NCI-H1436 treated with DMSO at 0.1 percent for 48 hours (cell line): ENCODE measurements around the gene FBXO34.

Source experiments
- DNase-seq: peaks from one replicate; lab custom pipeline; 2025; lab: John Stamatoyannopoulos, UW

Gene FBXO34

DNA sequence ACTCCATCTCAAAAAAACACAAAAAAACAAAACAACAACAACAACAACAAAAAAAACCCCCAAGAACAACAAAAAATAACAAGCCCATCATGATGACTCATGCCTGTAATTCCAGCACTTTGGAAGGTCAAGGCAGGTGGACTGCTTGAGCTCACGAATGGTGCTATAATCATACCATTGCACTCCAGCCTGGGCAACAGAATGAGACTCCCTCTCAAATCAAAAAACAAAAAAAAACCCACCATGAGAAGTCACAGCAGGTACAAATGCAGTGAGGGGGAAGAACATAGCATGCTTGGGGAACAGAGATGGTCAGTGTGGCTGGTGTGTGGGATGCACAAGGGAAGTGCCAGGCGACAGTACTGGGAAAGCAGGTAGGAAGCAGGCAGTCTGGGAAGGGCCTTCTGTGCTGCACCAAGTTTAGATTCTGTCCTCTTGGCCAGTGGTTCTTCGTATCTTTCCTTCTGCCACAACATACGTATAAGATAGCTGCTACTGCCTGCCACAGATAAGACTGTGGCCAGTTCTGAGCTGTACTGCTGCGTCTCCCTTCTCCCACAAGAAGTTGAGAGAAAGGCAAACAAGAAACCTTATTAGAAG, 112.4 kb downstream of the FBXO34 start:
- DNase-seq, result no peak

GRCh38 chr14:55384536-55384935, 113.3 kb downstream of the FBXO34 start:
- no peak for DNase-seq

GRCh38 chr14:55386037-55386808, 115.0 kb downstream of the FBXO34 start:
- no peak for DNase-seq

GRCh38 chr14:55387121-55387520, 115.9 kb downstream of the FBXO34 start:
- no peak for DNase-seq

DNA sequence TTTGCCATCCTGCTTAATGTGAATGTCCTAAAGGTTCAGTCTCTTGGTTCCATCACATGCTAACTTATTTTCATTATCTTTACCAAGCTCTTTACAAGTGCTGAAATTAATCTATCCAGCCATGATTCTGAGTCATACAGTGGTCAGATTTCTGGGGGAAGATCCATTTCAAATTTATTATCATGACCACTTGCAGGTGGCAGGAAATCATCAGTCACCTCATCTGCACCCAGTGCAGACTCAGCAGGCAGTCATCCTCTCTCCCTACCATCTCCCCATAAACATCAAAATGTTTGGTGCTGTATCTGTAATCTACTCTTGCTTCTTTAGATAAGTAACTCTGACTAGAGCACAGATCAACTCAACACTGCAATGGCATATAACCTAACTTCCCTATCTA, 116.9 kb downstream of the FBXO34 start:
- no peak for DNase-seq

DNA sequence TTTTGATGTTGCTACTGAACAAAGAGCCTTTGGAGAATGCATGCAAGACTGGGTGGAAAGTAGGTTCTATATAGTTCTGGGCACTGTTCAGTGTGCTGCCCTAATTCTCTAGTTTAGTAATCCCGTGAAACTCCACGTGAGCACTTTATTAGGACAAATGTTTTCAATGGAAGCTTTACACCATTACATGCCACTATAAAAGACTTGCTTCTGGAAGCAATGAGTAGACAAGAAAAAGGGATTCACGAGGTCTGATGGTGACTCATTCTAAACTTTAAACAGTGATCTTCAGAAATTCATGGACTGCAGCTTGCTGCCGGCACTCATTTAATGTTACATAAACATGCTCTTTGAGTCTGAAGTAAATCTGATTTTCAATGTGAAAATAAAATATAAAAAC, 118.1 kb downstream of the FBXO34 start:
- DNase-seq, result no peak

DNA sequence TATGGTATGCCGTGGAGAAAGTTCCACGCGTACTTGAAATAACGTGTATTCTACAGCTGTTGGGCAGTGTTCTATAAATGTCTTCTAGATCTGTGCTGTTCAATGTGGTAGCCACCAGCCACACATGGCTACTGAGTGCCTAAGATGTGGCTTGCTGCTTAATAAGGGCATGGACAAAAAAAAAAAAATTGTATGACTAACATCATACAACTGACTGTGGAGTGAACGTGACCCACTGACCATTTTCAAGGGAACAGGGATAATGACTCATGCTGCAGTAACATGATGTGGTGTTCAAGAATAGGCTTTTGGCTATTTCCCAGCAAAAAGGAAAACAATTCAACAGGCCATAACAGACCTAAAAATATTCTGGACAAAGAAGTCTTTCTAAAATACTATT, 127.5 kb downstream of the FBXO34 start:
- no peak for DNase-seq

- no peak for DNase-seq
Observed at GRCh38 chr14:55399183-55399582, 128.0 kb downstream of the FBXO34 start.

DNA sequence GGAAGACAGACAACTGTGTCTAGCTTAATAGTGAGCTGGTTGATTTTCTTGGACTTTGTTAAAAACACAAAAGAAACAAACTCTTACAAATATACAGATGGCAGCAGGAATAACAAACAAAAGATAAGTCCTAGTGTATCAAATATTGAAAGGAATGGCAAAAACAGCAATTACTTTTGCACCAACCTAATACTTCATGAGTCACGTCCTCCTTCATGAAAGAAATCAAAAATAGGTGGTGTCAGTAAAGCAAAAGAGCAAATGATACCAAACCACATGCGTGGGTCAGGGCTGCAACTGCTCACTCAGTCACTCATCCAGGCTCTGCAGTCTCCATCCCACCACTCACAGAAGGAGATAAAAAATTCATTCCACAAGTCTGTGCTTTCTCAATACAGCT, 128.6 kb downstream of the FBXO34 start:
- no peak for DNase-seq

DNA sequence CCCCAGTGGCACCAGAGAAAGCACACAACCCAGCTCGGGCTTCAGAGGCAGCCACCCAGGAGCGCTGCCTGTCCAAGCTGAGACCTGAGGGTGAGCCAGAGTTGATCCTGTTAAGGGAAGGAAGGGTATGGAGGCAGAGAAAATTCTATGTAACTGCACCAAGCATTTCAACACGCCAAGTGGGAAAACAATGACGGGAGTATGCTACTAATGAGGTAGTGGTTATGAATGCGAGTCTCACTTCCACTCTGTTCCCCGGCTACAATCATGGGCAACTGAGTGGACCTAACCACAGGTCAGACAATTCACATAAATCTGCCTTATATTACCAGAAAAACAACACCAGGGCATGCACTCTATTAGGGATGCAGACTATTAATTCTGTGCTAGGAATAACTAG, 130.5 kb downstream of the FBXO34 start:
- DNase-seq, result no peak
